HK-2 (cell line): Measurements from ENCODE around the gene CBFA2T3.

ENCODE experiments used
- DNase-seq: peaks from one replicate; pipeline ENCODE4 v3.0.0-alpha.2; 2018; ENCODE audit not compliant: unreplicated experiment

Gene CBFA2T3

GRCh38 chr16:88840600-88841215 lies 136.3 kb downstream of the CBFA2T3 start:
- DNase-seq: no peak

GRCh38 chr16:88839745-88840599 lies 137.0 kb downstream of the CBFA2T3 start:
- no peak for DNase-seq

DNA sequence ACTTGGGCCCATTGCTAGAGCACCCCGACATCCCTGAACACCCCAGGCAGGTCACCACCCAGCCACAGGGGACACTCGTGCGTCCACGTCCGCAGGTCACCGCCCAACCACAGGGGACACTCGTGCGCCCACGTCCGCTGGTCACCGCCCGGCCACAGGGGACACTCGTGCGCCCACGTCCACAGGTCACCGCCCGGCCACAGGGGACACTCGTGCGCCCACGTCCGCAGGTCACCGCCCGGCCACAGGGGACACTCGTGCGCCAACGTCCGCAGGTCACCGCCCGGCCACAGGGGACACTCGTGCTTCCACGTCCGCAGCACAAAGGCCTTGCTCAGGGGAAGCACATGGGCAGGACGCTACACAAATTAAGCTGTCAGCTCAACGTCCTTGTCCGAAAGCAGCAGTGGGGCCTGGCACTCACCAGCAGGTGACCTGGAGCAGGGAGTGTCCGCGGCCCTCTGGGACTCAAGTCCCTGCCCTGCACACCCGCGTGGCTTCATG lies 137.9 kb downstream of the CBFA2T3 start:
- DNase-seq: no peak

- no peak for DNase-seq
These were observed 138.4 kb downstream of the CBFA2T3 start for GRCh38 chr16:88838566-88838965.

DNA sequence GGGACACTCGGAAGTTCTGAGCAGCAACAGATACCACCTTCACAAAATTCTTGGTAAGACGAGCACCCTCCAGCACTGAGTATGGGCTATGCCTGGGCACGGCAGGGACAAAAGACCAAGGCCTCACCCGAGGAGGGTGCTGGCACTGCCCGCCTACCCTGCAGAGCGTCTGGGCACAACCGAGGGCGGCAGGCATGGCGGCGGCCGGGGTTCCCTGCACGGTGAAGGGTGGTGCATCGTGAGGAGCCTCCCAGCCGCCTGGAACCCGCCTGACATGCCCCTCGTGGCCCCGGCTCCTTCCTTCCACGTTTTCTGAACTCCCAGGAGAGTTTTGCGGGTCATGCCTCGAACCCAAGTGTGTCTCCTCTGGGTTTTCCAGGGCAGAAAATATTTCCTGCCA lies 139.2 kb downstream of the CBFA2T3 start:
- DNase-seq: no peak

- DNase-seq: no peak
These were observed 140.2 kb downstream of the CBFA2T3 start for GRCh38 chr16:88836791-88837190.

DNA sequence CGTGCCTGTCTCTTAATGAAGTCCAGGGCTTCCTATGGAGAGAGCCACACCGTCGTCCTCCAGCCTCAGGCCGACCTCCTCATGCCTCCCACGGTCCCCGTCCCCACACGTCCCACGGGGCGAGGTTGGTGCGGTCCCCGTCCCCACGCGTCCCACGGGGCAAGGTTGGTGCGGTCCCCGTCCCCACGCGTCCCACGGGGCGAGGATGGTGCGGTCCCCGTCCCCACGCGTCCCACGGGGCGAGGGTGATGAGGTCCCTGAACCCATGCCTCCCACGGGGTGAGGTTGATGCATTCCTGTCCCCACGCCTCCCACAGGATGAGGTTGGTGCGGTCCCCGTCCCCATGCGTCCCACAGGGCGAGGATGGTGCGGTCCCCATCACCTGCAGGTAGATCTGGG lies 141.2 kb downstream of the CBFA2T3 start:
- no peak for DNase-seq

- DNase-seq: no peak
These were observed 141.6 kb downstream of the CBFA2T3 start for GRCh38 chr16:88835383-88835782.

DNA sequence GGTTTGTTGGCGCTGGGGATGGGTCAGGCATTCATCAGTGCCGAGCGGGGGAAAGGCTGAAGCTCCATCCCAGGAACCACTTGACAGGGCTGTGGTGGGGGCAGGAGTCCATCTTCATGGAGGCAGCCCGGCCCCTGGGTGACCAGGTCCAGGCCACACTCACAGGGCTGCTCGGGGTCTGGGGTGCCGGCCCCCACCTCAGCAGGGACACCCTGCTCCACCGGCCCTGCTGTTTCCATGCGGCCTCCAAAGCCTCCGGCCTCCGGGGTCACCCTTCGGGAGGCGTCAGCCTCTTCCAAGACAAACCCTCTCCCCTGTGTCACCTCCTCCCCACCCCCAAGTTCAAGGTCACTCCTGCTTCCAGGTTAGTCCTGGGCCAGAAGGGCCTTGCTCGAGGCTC lies 142.3 kb downstream of the CBFA2T3 start:
- no peak for DNase-seq

DNA sequence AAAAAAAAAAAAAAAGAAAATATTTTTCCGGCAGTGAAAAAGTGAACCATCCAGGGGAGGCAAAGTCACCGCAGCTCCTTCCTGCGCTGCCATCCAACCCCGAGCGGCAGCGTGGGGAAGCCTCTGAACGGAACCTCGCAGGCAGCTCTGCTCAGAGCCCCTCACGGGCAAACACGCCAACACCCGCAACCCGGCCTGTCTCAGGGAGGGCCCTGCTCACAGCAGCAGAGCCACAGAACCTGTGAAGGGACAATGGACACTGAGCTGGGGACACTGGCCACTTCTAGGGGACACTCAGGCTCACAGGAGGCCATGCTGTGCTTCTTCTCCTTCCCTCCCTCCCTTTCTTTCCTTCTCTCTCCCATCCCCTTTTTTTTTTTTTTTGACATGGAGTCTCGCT lies 143.9 kb downstream of the CBFA2T3 start:
- DNase-seq: no peak

DNA sequence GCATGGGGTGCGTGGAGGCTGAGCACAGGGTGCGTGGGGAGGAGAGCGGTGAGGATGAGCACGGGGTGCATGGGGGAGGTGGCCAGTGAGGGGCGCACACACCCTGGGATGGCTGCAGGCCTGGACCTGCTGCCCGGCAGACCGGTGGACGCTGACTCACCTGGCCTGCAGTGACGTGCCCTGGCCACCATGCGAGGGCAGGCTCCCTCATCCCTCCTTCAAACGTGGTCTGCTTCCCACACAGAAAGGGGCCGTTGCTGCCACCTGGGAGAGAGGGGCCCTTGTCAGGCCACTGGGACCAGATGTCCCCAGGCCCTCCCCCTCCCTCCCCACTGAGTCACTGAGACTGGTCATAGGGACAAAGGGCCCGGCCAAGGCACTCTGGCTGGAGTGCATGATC lies 145.2 kb downstream of the CBFA2T3 start:
- DNase-seq: peak; percentile 38

DNA sequence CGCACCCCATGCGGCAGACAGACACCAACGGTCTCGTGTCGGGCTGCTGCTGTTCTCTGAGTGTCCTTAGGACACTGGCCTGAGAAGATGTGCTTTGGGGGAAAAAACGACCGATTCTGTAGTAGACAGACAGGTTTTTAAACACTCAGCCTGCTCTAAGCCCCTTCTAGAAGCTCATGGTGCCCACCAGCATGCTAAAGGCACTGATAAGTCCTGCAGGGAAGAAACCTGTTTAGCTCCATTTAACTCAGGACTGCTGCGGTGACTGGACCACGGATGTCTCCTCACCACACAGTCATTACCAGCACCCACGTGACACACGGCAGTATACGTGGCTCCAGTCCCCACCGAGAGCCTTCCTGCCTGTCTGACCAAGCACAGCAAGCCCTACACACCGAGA lies 146.2 kb downstream of the CBFA2T3 start:
- DNase-seq: no peak

GRCh38 chr16:88830258-88830657 lies 146.7 kb downstream of the CBFA2T3 start:
- no peak for DNase-seq

GRCh38 chr16:88828711-88829110 lies 148.3 kb downstream of the CBFA2T3 start:
- no peak for DNase-seq

DNA sequence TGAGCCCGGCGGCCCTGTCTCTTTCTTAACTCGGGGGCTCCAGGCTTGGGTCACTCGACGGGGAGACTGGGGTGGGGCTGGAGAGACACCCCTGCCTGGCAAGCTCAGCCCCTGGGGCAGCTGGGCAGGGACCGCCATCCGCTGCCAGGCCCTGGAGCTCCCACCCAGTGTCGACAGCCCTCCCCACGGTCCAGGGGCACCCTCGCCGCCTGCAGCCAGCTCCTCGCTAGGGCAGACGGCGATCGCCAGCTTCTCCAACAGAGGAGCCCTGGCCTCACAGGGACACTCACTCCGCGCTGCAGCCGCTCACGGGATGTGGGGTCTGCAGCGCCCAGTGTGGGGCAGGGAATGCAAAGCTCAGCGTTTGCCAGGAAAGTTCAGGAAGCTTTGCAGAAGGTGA lies 149.3 kb downstream of the CBFA2T3 start:
- DNase-seq: no peak

GRCh38 chr16:88826070-88826840 lies 150.8 kb downstream of the CBFA2T3 start:
- DNase-seq: no peak

- no peak for DNase-seq
These were observed 151.9 kb downstream of the CBFA2T3 start for GRCh38 chr16:88825146-88825545.
